NCI-H446 (cell line): ENCODE measurements around the gene ADAMTS13.

Experiments
- DNase-seq, 2 experiments: peaks; one replicate each; lab custom pipeline; 2025; lab: John Stamatoyannopoulos, UW

Gene ADAMTS13

GRCh38 chr9:133490201-133490681, 68.1 kb downstream of the ADAMTS13 start:
- no peak for DNase-seq

GRCh38 chr9:133490865-133491655, 68.9 kb downstream of the ADAMTS13 start:
- DNase-seq = no peak

GRCh38 chr9:133491656-133491925, 69.4 kb downstream of the ADAMTS13 start:
- no peak for DNase-seq

GRCh38 chr9:133492061-133493021, 70.2 kb downstream of the ADAMTS13 start:
- peak in 1 of 2 experiments; percentile 24 for DNase-seq

GRCh38 chr9:133493428-133493827, 71.3 kb downstream of the ADAMTS13 start:
- DNase-seq = no peak

GRCh38 chr9:133493845-133494540, 71.8 kb downstream of the ADAMTS13 start:
- no peak for DNase-seq

GRCh38 chr9:133494636-133495326, 72.6 kb downstream of the ADAMTS13 start:
- DNase-seq = no peak

- DNase-seq = no peak
These were observed 73.4 kb downstream of the ADAMTS13 start for GRCh38 chr9:133495327-133496293.

GRCh38 chr9:133496861-133497842, 75.0 kb downstream of the ADAMTS13 start:
- DNase-seq = no peak

- DNase-seq = no peak
These were observed 77.1 kb downstream of the ADAMTS13 start for GRCh38 chr9:133499132-133499891.

GRCh38 chr9:133499892-133500270, 77.7 kb downstream of the ADAMTS13 start:
- DNase-seq = no peak

GRCh38 chr9:133502112-133502511, 79.9 kb downstream of the ADAMTS13 start:
- no peak for DNase-seq

GRCh38 chr9:133505186-133505830, 83.1 kb downstream of the ADAMTS13 start:
- no peak for DNase-seq

- no peak for DNase-seq
These were observed 83.9 kb downstream of the ADAMTS13 start for GRCh38 chr9:133505901-133506652.

- DNase-seq = no peak
These were observed 84.5 kb downstream of the ADAMTS13 start for GRCh38 chr9:133506653-133507038.

- no peak for DNase-seq
These were observed 85.2 kb downstream of the ADAMTS13 start for GRCh38 chr9:133507246-133507965.

GRCh38 chr9:133508046-133508445, 85.9 kb downstream of the ADAMTS13 start:
- no peak for DNase-seq
